IMR-90 (cell line): Measurements from ENCODE around the gene GALNT4. TPM values are rescaled to one million over a fixed set of nuclear protein-coding genes. Genes with fewer than 3 reads are reported as not detected.

Experiments
- ATAC-seq: fragments of 200-7000 bp; cut with Tn5 transposase; 2 replicates; pipeline ENCODE4 v1.9.1; 2020; ENCODE audit warnings: low read depth, mild to moderate bottlenecking, moderate library complexity
- BruUV-seq: library from RNA; stranded (reverse); fragments of 400-500 nt; replicated peaks from 2 replicates; lab custom pipeline; 2021; lab: Mats Ljungman, UMichigan
- CTCF ChIA-PET: fragments of 300-600 bp; formaldehyde crosslinking; extraction: SDS; loops from one replicate; lab custom pipeline; 2021; ENCODE audit warnings: antibody characterized with exemption; lab: Yijun Ruan, JAX
- POLR2A ChIA-PET: fragments of 300-600 bp; sonication (Branson Sonifier 250); formaldehyde crosslinking; loops from one replicate; lab custom pipeline; 2022; ENCODE audit warnings: antibody characterized with exemption; ENCODE audit not compliant: unreplicated experiment; lab: Charles Lee
- DNase-seq: peaks from one replicate; pipeline ENCODE4 v3.0.0; 2013
- H2AFZ ChIP-seq: replicated peaks from 2 replicates; pipeline ENCODE3; 2013; ENCODE audit warnings: low read length, mild to moderate bottlenecking; ENCODE audit not compliant: poor library complexity
- H2AK5ac ChIP-seq: 2 replicates; pipeline ENCODE4 v1.6.1; 2013; ENCODE audit warnings: low read depth, low read length, inconsistent platforms
- H2AK9ac ChIP-seq: replicated peaks from 2 replicates; pipeline ENCODE3; 2013; ENCODE audit warnings: mild to moderate bottlenecking, low read depth, low read length, moderate library complexity; ENCODE audit not compliant: poor library complexity
- H2BK120ac ChIP-seq: 2 replicates; pipeline ENCODE4 v1.6.1; 2013; ENCODE audit warnings: low read depth, low read length, inconsistent platforms
- H2BK15ac ChIP-seq: 3 replicates; pipeline ENCODE4 v1.6.1; 2013; ENCODE audit warnings: low read depth, low read length, inconsistent platforms
- H2BK20ac ChIP-seq: 2 replicates; pipeline ENCODE4 v1.6.1; 2013; ENCODE audit warnings: low read depth, mild to moderate bottlenecking, inconsistent platforms, low read length, moderate library complexity
- H2BK5ac ChIP-seq: 2 replicates; pipeline ENCODE4 v1.6.1; 2013; ENCODE audit warnings: mild to moderate bottlenecking, low read depth, low read length, inconsistent platforms; ENCODE audit not compliant: poor library complexity, severe bottlenecking
- H3K14ac ChIP-seq: replicated peaks from 2 replicates; pipeline ENCODE4 v1.6.1; 2013; ENCODE audit warnings: low read depth, low read length, inconsistent platforms
- H3K18ac ChIP-seq: 2 replicates; pipeline ENCODE4 v1.6.1; 2013; ENCODE audit warnings: low read depth, low read length, control low read depth
- H3K23ac ChIP-seq: 2 replicates; pipeline ENCODE4 v1.6.1; 2013; ENCODE audit warnings: low read depth, low read length, inconsistent platforms
- H3K27ac ChIP-seq: 2 replicates; pipeline ENCODE4 v1.5.1; 2013; ENCODE audit warnings: mild to moderate bottlenecking, control low read depth, low read length; ENCODE audit not compliant: insufficient read depth
- H3K27me3 ChIP-seq: 2 replicates; pipeline ENCODE4 v1.6.1; 2013; ENCODE audit warnings: low read length; ENCODE audit not compliant: control insufficient read depth, insufficient read depth
- H3K36me3 ChIP-seq: 2 replicates; pipeline ENCODE4 v1.6.1; 2013; ENCODE audit warnings: low read length, mixed read lengths; ENCODE audit not compliant: control insufficient read depth, insufficient read depth
- H3K4ac ChIP-seq: 2 replicates; pipeline ENCODE4 v1.6.1; 2013; ENCODE audit warnings: low read depth, low read length, inconsistent platforms
- H3K4me1 ChIP-seq: 2 replicates; pipeline ENCODE4 v1.6.1; 2013; ENCODE audit warnings: low read length, mixed read lengths; ENCODE audit not compliant: control insufficient read depth, insufficient read depth
- H3K4me2 ChIP-seq: 2 replicates; pipeline ENCODE4 v1.6.1; 2013; ENCODE audit warnings: low read depth, mild to moderate bottlenecking, control low read depth, low read length, moderate library complexity
- H3K4me3 ChIP-seq: 2 replicates; pipeline ENCODE4 v1.5.1; 2013; ENCODE audit warnings: low read depth, mild to moderate bottlenecking, control low read depth, low read length, moderate library complexity; ENCODE audit not compliant: insufficient read depth
- H3K56ac ChIP-seq: 2 replicates; pipeline ENCODE4 v1.6.1; 2013; ENCODE audit warnings: low read length, inconsistent platforms; ENCODE audit not compliant: insufficient read depth; ENCODE audit errors: extremely low read depth
- H3K79me1 ChIP-seq, 2 experiments: 2 replicates each; pipeline ENCODE4 v1.6.1; 2013; ENCODE audit warnings: low read length in 2 of 2, inconsistent platforms in 1 of 2, low read depth in 1 of 2
- H3K9ac ChIP-seq: 2 replicates; pipeline ENCODE4 v1.6.1; 2013; ENCODE audit warnings: low read depth, low read length, control low read depth
- H3K9me1 ChIP-seq: 2 replicates; pipeline ENCODE4 v1.6.1; 2013; ENCODE audit warnings: low read length, inconsistent platforms; ENCODE audit not compliant: insufficient read depth
- H3K9me3 ChIP-seq: 2 replicates; pipeline ENCODE4 v1.6.1; 2013; ENCODE audit warnings: low read length; ENCODE audit not compliant: control insufficient read depth, insufficient read depth
- H4K20me1 ChIP-seq: 2 replicates; pipeline ENCODE4 v1.6.1; 2013; ENCODE audit warnings: low read length, inconsistent platforms; ENCODE audit not compliant: insufficient read depth
- H4K5ac ChIP-seq: 2 replicates; pipeline ENCODE4 v1.6.1; 2013; ENCODE audit warnings: mild to moderate bottlenecking, low read depth, low read length, control low read depth
- H4K8ac ChIP-seq, 2 experiments: 2 replicates each; pipeline ENCODE4 v1.6.1; 2013; ENCODE audit warnings: low read depth in 2 of 2, low read length in 2 of 2, control low read depth in 1 of 2, inconsistent platforms in 1 of 2
- H4K91ac ChIP-seq: 2 replicates; pipeline ENCODE4 v1.6.1; 2013; ENCODE audit warnings: low read depth, low read length, inconsistent platforms; ENCODE audit not compliant: insufficient read depth
- BHLHE40 ChIP-seq: fragments of 150-350 bp; IDR thresholded peaks from 2 replicates; pipeline ENCODE4 v1.6.1; 2016; ENCODE audit warnings: mild to moderate bottlenecking, low read depth, low read length
- MAFK ChIP-seq: IDR thresholded peaks from 2 replicates; pipeline ENCODE4 v1.6.1; 2012; ENCODE audit warnings: low read depth, low read length, improper control_type of control experiment
- RFX5 ChIP-seq: IDR thresholded peaks from 2 replicates; pipeline ENCODE4 v1.8.0; 2012; ENCODE audit warnings: low read depth, mild to moderate bottlenecking, low read length, moderate library complexity
- WGBS, 2 experiments: methylation state at CpG; one replicate each; pipeline versions ENCODE4 v1.1.5 to v1.1.7; 2013; ENCODE audit warnings: missing lambda C conversion rate in 2 of 2; ENCODE audit not compliant: insufficient read length in 1 of 2; ENCODE audit errors: extremely low coverage in 2 of 2; 5-methylcytosine and 5-hydroxymethylcytosine counted together
- dilution Hi-C: fragments of 300-500 bp; cut with HindIII; formaldehyde crosslinking; loops from one replicate; pipeline ENCODE4 v1.14.3; 2018; ENCODE audit warnings: low sequenced_read_pairs; ENCODE audit not compliant: unreplicated experiment
- in situ Hi-C: fragments of 300-500 bp; cut with MboI; formaldehyde crosslinking; loops from 3 replicates; pipeline ENCODE4 v1.14.3; 2019; ENCODE audit warnings: low sequenced_read_pairs, inconsistent platforms, mixed read lengths
- intact Hi-C: fragments of 100-400 bp; cut with micrococcal nuclease; formaldehyde crosslinking; loops from 2 replicates; pipeline ENCODE4 v1.10.0; 2022
- polyA plus RNA-seq, 3 experiments: library from polyadenylated mRNA; depleted of rRNA; stranded (reverse); fragments of >200 nt; gene quantifications; 2 replicates each; pipeline ENCODE4 v1.2.3, GENCODE V29; 2012; ENCODE audit warnings: low replicate concordance in 1 of 3
- total RNA-seq: library from RNA; depleted of rRNA; stranded (reverse); fragments of >200 nt; gene quantifications from 2 replicates; pipeline ENCODE4 v1.2.3, GENCODE V29; 2012

The GALNT4 gene
- total and polyA plus RNA-seq, 2 of the 4 experiments (the other 2 are of a cell fraction) = 2.6 to 9.0 TPM

DNA sequence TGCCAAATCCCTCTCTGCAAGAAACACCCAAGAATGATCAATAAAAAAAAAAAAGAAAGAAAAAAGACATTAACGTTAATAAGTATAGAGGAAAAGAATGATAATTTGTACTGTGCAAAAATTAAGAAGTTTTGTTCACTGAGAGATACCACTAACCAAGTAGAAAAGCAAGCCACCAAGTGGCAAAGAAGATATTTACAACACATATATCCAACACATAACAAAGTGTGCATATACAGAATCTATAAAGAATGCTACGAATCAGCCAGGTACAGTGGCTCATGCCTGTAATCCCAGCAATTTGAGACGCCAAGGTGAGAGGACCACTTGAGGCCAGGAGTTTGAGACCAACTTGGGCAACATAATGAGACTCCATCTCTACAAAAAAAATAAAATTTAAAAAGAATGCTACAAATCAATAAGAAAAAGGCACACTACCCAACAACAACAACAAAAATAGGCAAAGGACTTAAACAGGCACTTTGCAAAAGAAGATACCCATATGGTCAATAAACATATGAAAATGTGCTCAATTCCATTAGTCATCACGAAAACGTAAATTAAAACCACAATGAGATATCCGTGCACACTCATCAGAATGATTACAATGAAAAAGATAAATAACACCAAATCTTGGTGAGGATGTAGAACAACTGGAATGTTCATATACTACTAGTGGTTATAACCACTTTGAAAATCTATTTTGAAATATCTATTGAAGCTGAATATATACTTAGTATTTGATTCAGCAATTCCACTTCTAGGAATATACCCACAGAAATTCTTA lies 19.8 kb downstream of the GALNT4 start:
- Histone ChIP-seq H4K20me1 (no peaks in the 10 kb centered on the region), H4K5ac (no peak overlapping the region), H2BK20ac (no peak overlapping the region), H3K4me1 (peaks cover 3% of the 10 kb centered on the region; the same call in 1 of the 2 replicates), H3K27me3 (no peaks in the 10 kb centered on the region), H2BK120ac (no peak overlapping the region), H3K23ac (no peak overlapping the region), H3K18ac (peak overlapping the region; percentile 16; the same call in 1 of the 2 replicates), H3K4me3 (no peak overlapping the region), H4K8ac (no peak overlapping the region), H2AK9ac (no peak overlapping the region), H2BK5ac (no peak overlapping the region), H3K9me3 (no peaks in the 10 kb centered on the region), H3K9ac (no peak overlapping the region), H3K36me3 (0 out of 2 replicates have a peak, but pooled peaks cover under 1% of the 10 kb centered on the region), H3K56ac (no peak overlapping the region), H2AFZ (no peak overlapping the region), H4K91ac (no peak overlapping the region), H3K14ac (no peak overlapping the region), H2BK15ac (no peak overlapping the region), H3K27ac (no peak overlapping the region), H3K4me2 (no peak overlapping the region; the same call in 1 of the 2 replicates), H3K9me1 (no peaks in the 10 kb centered on the region; the same call in none of the 2 replicates), H3K79me1 (peaks cover 4 to 10% of the 10 kb centered on the region in 2 experiments; a peak in 3 of 4 replicates), H3K4ac (no peak overlapping the region), H2AK5ac (no peak overlapping the region)
- intact Hi-C loops = no loop called here
- CTCF ChIA-PET = no interaction called here
- 0 out of 2 replicates have a peak, but pooled peaks have one; percentile 23 for TF ChIP-seq MAFK
- TF ChIP-seq RFX5 = no peak
- peak; percentile 54 for TF ChIP-seq BHLHE40
- 100% methylated on average over 1 of the region's 6 CpGs; no CpG with 5 or more reads in 1 of the 2 experiments for WGBS, 2 experiments
- POLR2A ChIA-PET = no interaction called here
- BruUV-seq = no TSS peak
- DNase-seq (peak; percentile 75), ATAC-seq (peak; percentile 61)
- dilution Hi-C loops = no loop called here
- in situ Hi-C loops = loop anchor here (25.0 kb wide), 1 partner anchor 1367 kb away; the partner anchor contains the start of genes CEP290 and TMTC3
